K562 (cell line): ENCODE results near the gene DOCK3. TPM values are rescaled to one million over a fixed set of nuclear protein-coding genes. Genes with fewer than 3 reads are reported as not detected.

Experiments used
- ADNP ChIP-seq: fragments of 200-800 bp; sonication (Bioruptor generic); IDR thresholded peaks from 2 replicates; pipeline ENCODE4 v1.6.1; 2016; ENCODE audit warnings: missing genetic modification characterization, missing compliant biosample characterization
- FOXO4 ChIP-seq: fragments of 450-650 bp; formaldehyde crosslinking; IDR thresholded peaks from 2 replicates; pipeline ENCODE4 v1.4.0; 2020; ENCODE audit warnings: mild to moderate bottlenecking, moderate library complexity
- NKRF ChIP-seq: fragments of 450-650 bp; IDR thresholded peaks from 2 replicates; pipeline ENCODE4 v1.6.1; 2016; ENCODE audit warnings: borderline replicate concordance
- PHF8 ChIP-seq: fragments of 200-600 bp; sonication (generic); IDR thresholded peaks from 2 replicates; pipeline ENCODE4 v1.6.1; 2012; ENCODE audit warnings: mixed run types, mild to moderate bottlenecking, inconsistent platforms, low read length, moderate library complexity, borderline replicate concordance
- REST ChIP-seq, 2 experiments: fragments of 450-650 bp; formaldehyde crosslinking in 1 of 2; IDR thresholded peaks; 2 replicates each; pipeline versions ENCODE4 v1.4.0 to v1.6.1; 2014 to 2020; ENCODE audit warnings: mild to moderate bottlenecking in 2 of 2, borderline replicate concordance in 1 of 2, low read depth in 1 of 2
- STAT5A ChIP-seq: IDR thresholded peaks from 2 replicates; pipeline ENCODE4 v1.6.1; 2012; ENCODE audit warnings: low read length, inconsistent platforms, borderline replicate concordance
- ZC3H8 ChIP-seq: fragments of 450-650 bp; IDR thresholded peaks from 2 replicates; pipeline ENCODE4 v1.6.1; 2017
- ZNF324 ChIP-seq: fragments of 250-450 bp; sonication (Bioruptor Pico); IDR thresholded peaks from 2 replicates; pipeline ENCODE4 v1.4.0; 2020; ENCODE audit warnings: mild to moderate bottlenecking
- ZNF668 ChIP-seq: fragments of 250-450 bp; sonication (Bioruptor Pico); IDR thresholded peaks from 2 replicates; pipeline ENCODE4 v1.8.0; 2022; ENCODE audit warnings: mild to moderate bottlenecking, inconsistent platforms
- ZNF717 ChIP-seq: fragments of 250-450 bp; sonication (Bioruptor Pico); IDR thresholded peaks from 2 replicates; pipeline ENCODE4 v1.5.0; 2021
- polyA plus RNA-seq, 8 experiments: library from polyadenylated mRNA; depleted of rRNA in 4 of 8; stranded (reverse) in 5 of 8; unstranded in 3 of 8; fragments of >200 nt; fragmentation: Nextera tagmentation in 2 of 8; fragmentation: Illumina TruSeq in 1 of 8; extraction: Ambion mirVana in 2 of 8; extraction: Trizol in 1 of 8; gene quantifications; 2 replicates each; pipeline versions ENCODE4 v1.2.1 to v1.2.3, GENCODE V29; 2011 to 2014; ENCODE audit warnings: inconsistent platforms in 1 of 8, missing spikeins in 1 of 8
- total RNA-seq, 7 experiments: library from RNA; depleted of rRNA in 6 of 7; stranded (reverse); fragments of >200 nt in 6 of 7; fragmentation: Illumina TruSeq in 2 of 7; extraction: Trizol in 2 of 7; gene quantifications; 2 replicates each; pipeline versions ENCODE4 v1.2.1 to v1.2.3, GENCODE V29; 2011 to 2021; ENCODE audit warnings: low replicate concordance in 1 of 7
- TF ChIP-seq, protein P1 (sequence below): sonication (generic); formaldehyde crosslinking; IDR thresholded peaks from 2 replicates; pipeline ENCODE4 v1.8.0; 2022; ENCODE audit warnings: missing genetic modification reagents, mild to moderate bottlenecking, moderate library complexity, borderline replicate concordance
- TF ChIP-seq, protein P2 (sequence below), 2 experiments: fragments of 450-650 bp; conservative IDR thresholded peaks; 2 replicates each; pipeline ENCODE4 v1.6.1; 2017; ENCODE audit warnings: mild to moderate bottlenecking in 2 of 2, moderate library complexity in 2 of 2

Gene DOCK3
- total and polyA plus RNA-seq, 9 of the 15 experiments (the other 6 are each of a cell fraction or from before 2014, with no cell fraction given) = under 0.01 to 0.03 (median 0.01) TPM; not detected in 4

DNA sequence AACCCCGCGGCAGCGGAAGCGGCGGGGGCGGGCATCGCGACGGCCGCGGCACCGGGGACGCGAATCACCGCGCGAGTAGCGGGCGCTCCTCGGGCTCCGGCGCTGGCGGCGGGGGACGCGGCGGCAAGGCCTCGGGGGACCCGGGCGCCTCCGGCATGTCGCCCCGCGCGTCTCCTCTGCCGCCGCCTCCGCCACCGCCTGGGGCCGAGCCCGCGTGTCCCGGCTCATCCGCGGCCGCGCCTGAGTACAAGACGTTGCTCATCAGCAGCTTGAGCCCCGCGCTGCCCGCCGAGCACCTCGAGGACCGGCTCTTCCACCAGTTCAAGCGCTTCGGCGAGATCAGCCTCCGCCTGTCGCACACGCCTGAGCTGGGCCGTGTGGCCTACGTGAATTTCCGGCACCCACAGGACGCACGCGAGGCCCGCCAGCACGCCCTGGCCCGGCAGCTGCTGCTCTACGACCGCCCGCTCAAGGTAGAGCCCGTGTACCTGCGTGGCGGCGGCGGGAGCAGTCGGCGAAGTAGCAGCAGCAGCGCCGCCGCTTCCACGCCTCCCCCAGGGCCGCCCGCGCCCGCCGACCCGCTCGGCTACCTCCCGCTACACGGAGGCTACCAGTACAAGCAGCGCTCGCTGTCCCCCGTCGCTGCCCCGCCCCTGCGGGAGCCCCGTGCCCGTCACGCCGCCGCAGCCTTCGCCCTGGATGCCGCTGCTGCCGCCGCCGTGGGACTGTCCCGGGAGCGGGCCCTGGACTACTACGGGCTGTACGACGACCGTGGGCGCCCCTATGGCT is 717.0 kb downstream of the DOCK3 start (continued):
- TF ChIP-seq FOXO4 (CRISPR knock-in tag) (no peak), ZNF717 (no peak), ZNF324 (CRISPR knock-in tag) (no peak), ZNF668 (CRISPR knock-in tag) (no peak), REST (IDR thresholded peaks at IDR 0.05; ENCODE audit: borderline replicate concordance) (no peak), REST (CRISPR knock-in tag; IDR thresholded peaks at IDR 0.05; ENCODE audit: low read depth) (0 out of 2 replicates have a peak, but pooled peaks have one; percentile 18), STAT5A (no peak), NKRF (no peak), PHF8 (peak; percentile 23; the same call in 1 of the 2 replicates), ADNP (no peak), ZC3H8 (no peak)
- TF ChIP-seq, protein P1, sequence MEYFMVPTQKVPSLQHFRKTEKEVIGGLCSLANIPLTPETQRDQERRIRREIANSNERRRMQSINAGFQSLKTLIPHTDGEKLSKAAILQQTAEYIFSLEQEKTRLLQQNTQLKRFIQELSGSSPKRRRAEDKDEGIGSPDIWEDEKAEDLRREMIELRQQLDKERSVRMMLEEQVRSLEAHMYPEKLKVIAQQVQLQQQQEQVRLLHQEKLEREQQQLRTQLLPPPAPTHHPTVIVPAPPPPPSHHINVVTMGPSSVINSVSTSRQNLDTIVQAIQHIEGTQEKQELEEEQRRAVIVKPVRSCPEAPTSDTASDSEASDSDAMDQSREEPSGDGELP = peak; percentile 34; the same call in 1 of the 2 replicates
- TF ChIP-seq, protein P2, sequence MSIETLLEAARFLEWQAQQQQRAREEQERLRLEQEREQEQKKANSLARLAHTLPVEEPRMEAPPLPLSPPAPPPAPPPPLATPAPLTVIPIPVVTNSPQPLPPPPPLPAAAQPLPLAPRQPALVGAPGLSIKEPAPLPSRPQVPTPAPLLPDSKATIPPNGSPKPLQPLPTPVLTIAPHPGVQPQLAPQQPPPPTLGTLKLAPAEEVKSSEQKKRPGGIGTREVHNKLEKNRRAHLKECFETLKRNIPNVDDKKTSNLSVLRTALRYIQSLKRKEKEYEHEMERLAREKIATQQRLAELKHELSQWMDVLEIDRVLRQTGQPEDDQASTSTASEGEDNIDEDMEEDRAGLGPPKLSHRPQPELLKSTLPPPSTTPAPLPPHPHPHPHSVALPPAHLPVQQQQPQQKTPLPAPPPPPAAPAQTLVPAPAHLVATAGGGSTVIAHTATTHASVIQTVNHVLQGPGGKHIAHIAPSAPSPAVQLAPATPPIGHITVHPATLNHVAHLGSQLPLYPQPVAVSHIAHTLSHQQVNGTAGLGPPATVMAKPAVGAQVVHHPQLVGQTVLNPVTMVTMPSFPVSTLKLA (conservative IDR thresholded peaks at IDR 0.05) = 0 out of 4 replicates have a peak, but pooled peaks of 1 of the 2 experiments have one; percentile 20
